Neural cell (in vitro differentiated cells): ENCODE measurements around the gene GNAS-AS1.

ENCODE experiments used
- CTCF ChIP-seq: fragments of 450-650 bp; IDR thresholded peaks from 2 replicates; pipeline ENCODE4 v1.5.1; 2014; ENCODE audit warnings: antibody characterized with exemption, mild to moderate bottlenecking, moderate library complexity; ENCODE audit not compliant: poor library complexity, severe bottlenecking
- EZH2 ChIP-seq: fragments of 200-600, 300-800 bp; shearing (Covaris generic), sonication (generic); IDR thresholded peaks from 2 replicates; pipeline ENCODE4 v1.6.1; 2014; ENCODE audit warnings: antibody characterized with exemption, low read length, borderline replicate concordance, mild to moderate bottlenecking; ENCODE audit not compliant: insufficient read depth, poor library complexity, severe bottlenecking
- POLR2AphosphoS5 ChIP-seq: IDR thresholded peaks from 2 replicates; pipeline ENCODE4 v1.6.1; 2012
- REST ChIP-seq: IDR thresholded peaks from 2 replicates; pipeline ENCODE4 v1.6.1; 2012; ENCODE audit warnings: borderline replicate concordance
- TAF1 ChIP-seq: IDR thresholded peaks from 2 replicates; pipeline ENCODE4 v1.6.1; 2012; ENCODE audit warnings: low read depth

DNA sequence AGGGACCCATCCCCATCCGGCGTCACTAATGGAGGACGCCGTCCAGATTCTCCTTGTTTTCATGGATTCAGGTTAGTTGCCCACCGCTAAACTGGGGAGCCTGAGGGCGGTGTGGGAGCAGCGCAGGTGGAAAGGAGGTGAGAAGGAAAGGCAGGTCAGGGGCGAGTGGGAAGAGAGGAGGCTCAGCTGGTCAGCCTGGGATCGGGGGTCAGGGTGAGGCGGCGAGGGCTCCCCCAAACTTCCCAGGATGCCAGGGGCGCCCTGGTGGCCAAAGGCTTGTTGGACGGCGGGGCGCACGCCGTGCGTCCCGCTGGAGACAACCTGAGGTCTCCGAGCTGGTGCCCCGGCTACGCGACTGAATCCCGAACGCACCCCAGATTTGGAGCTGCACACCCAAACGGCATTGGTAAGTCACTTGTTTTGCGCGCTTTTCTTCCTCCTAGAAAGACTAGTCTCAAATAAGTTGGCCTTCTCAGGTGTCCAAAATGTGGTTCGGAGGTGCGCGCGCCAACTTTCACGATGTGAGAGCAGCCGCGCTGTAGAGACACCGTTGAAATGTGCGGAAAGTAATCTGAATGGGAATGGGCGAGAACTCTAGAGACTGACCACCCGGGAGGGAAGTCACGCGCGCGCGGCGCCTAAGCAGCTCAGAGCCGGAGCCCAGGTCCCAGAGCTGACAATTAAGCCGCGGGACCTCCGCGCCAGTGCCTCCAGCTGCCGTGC is 9.7 kb downstream of the GNAS-AS1 start:
- no peak for TF ChIP-seq REST
- no peak for TF ChIP-seq CTCF
- peak; percentile 62 for TF ChIP-seq EZH2
- TF ChIP-seq POLR2AphosphoS5 = no peak
- no peak for TF ChIP-seq TAF1
